Endothelial cell of umbilical vein (primary cell): ENCODE measurements around the gene ARHGAP31. TPM values are rescaled to one million over a fixed set of nuclear protein-coding genes. Genes with fewer than 3 reads are reported as not detected.

Experiments used
- BruUV-seq: library from RNA; stranded (reverse); fragments of 400-500 nt; replicated peaks from 2 replicates; lab custom pipeline; 2021; lab: Mats Ljungman, UMichigan
- CTCF ChIA-PET: fragments of 300-600, 350-600 bp; sonication (Branson Sonifier 250); formaldehyde crosslinking; loops from one replicate; lab custom pipeline; 2021; ENCODE audit warnings: antibody characterized with exemption, inconsistent platforms; lab: Charles Lee
- POLR2A ChIA-PET: fragments of 300-600, 350-600 bp; sonication (Branson Sonifier 250); formaldehyde crosslinking; loops from one replicate; lab custom pipeline; 2021; ENCODE audit warnings: antibody characterized with exemption, inconsistent platforms; lab: Charles Lee
- DNase-seq: peaks from one replicate; pipeline ENCODE4 v3.0.0-alpha.2; 2011; ENCODE audit warnings: low read depth, low spot score
- FAIRE-seq: peaks from 2 replicates; lab custom pipeline; 2011; peaks lifted over from hg19 to GRCh38; lab: Jason Lieb, UNC
- H2AFZ ChIP-seq: 2 replicates; pipeline ENCODE4 v1.6.0; 2012; ENCODE audit warnings: low read depth, low read length, control low read depth, inconsistent platforms
- H3K27ac ChIP-seq: 2 replicates; pipeline ENCODE4 v1.5.1; 2011; ENCODE audit warnings: low read depth, mild to moderate bottlenecking, control low read depth, low read length, moderate library complexity; ENCODE audit not compliant: insufficient read depth
- H3K27me3 ChIP-seq, 2 experiments: 2 replicates each; pipeline versions ENCODE4 v1.6.0 to v1.6.1; 2011; ENCODE audit warnings: low read length in 2 of 2, mixed read lengths in 1 of 2; ENCODE audit not compliant: control insufficient read depth in 2 of 2, insufficient read depth in 2 of 2
- H3K36me3 ChIP-seq, 2 experiments: 2 replicates in 1 of 2; 3 replicates in 1 of 2; pipeline ENCODE4 v1.5.1; 2011; ENCODE audit warnings: low read length in 2 of 2, mild to moderate bottlenecking in 1 of 2, moderate library complexity in 1 of 2; ENCODE audit not compliant: control insufficient read depth in 2 of 2, insufficient read depth in 2 of 2; ENCODE audit errors: extremely low read depth in 1 of 2
- H3K4me1 ChIP-seq: 3 replicates; pipeline ENCODE4 v1.5.1; 2011; ENCODE audit warnings: mild to moderate bottlenecking, low read length; ENCODE audit not compliant: control insufficient read depth, insufficient read depth; ENCODE audit errors: extremely low read depth
- H3K4me2 ChIP-seq: 2 replicates; pipeline ENCODE4 v1.6.1; 2011; ENCODE audit warnings: low read length, control low read depth, mixed read lengths; ENCODE audit not compliant: insufficient read depth
- H3K4me3 ChIP-seq, 3 experiments: fragments of 200-600 bp in 1 of 3; sonication (generic), shearing (Covaris generic) in 1 of 3; replicated peaks in 1 of 3; 2 replicates each; pipeline ENCODE4 v1.5.1; 2011 to 2016; ENCODE audit warnings: control low read depth in 3 of 3, low read length in 3 of 3, mild to moderate bottlenecking in 2 of 3, inconsistent platforms in 1 of 3, low read depth in 1 of 3, moderate library complexity in 1 of 3; ENCODE audit not compliant: insufficient read depth in 1 of 3
- H3K79me2 ChIP-seq: 2 replicates; pipeline ENCODE4 v1.6.0; 2012; ENCODE audit warnings: low read length, inconsistent platforms; ENCODE audit not compliant: control insufficient read depth, insufficient read depth
- H3K9ac ChIP-seq: replicated peaks from 2 replicates; pipeline ENCODE3; 2011; ENCODE audit warnings: low read length, control low read depth; ENCODE audit not compliant: insufficient read depth; ENCODE audit errors: extremely low read depth
- H3K9me1 ChIP-seq: replicated peaks from 3 replicates; pipeline ENCODE4 v1.6.0; 2011; ENCODE audit warnings: mild to moderate bottlenecking, low read length; ENCODE audit not compliant: control insufficient read depth, insufficient read depth; ENCODE audit errors: extremely low read depth
- H3K9me3 ChIP-seq: replicated peaks from 2 replicates; pipeline ENCODE4 v1.5.1; 2012; ENCODE audit warnings: low read length, inconsistent platforms; ENCODE audit not compliant: control insufficient read depth, insufficient read depth
- H4K20me1 ChIP-seq: replicated peaks from 2 replicates; pipeline ENCODE3; 2011; ENCODE audit warnings: mild to moderate bottlenecking, low read length; ENCODE audit not compliant: control insufficient read depth, insufficient read depth; ENCODE audit errors: extremely low read depth
- CTCF ChIP-seq, 2 donors: IDR thresholded peaks; 1 replicate in 1 of 2; 2 replicates in 1 of 2; pipeline ENCODE4 v1.5.1; 2011; ENCODE audit warnings: low read length in 2 of 2, mild to moderate bottlenecking in 2 of 2, moderate library complexity in 2 of 2, control low read depth in 1 of 2, inconsistent platforms in 1 of 2, low read depth in 1 of 2; ENCODE audit not compliant: insufficient read depth in 1 of 2; ENCODE audit errors: extremely low read depth in 1 of 2
- EZH2 ChIP-seq: IDR thresholded peaks from 2 replicates; pipeline ENCODE4 v1.6.1; 2012; ENCODE audit warnings: borderline replicate concordance, low read depth, mild to moderate bottlenecking, moderate library complexity, low read length, inconsistent platforms; ENCODE audit not compliant: severe bottlenecking
- FOS ChIP-seq: IDR thresholded peaks from 2 replicates; pipeline ENCODE4 v1.6.1; 2011; ENCODE audit warnings: mild to moderate bottlenecking, low read length, moderate library complexity, borderline replicate concordance; ENCODE audit not compliant: insufficient read depth
- GATA2 ChIP-seq: IDR thresholded peaks from 2 replicates; pipeline ENCODE4 v1.7.0; 2011; ENCODE audit warnings: low read depth, mild to moderate bottlenecking, moderate library complexity, mixed read lengths, low read length; ENCODE audit not compliant: insufficient read length, insufficient read depth
- JUN ChIP-seq: IDR thresholded peaks from 2 replicates; pipeline ENCODE4 v1.6.1; 2011; ENCODE audit warnings: borderline replicate concordance, low read depth; ENCODE audit not compliant: insufficient read length, insufficient read depth
- MAX ChIP-seq: IDR thresholded peaks from 2 replicates; pipeline ENCODE4 v1.6.1; 2011; ENCODE audit not compliant: insufficient read depth, insufficient read length
- MYC ChIP-seq: IDR thresholded peaks from one replicate; pipeline ENCODE4 v1.6.1; 2011; ENCODE audit warnings: mild to moderate bottlenecking, low read depth, low read length
- POLR2A ChIP-seq: IDR thresholded peaks from 2 replicates; pipeline ENCODE4 v1.6.1; 2012; ENCODE audit warnings: low read depth, mild to moderate bottlenecking, control low read depth, low read length
- POLR2AphosphoS5 ChIP-seq: IDR thresholded peaks from 2 replicates; pipeline ENCODE4 v1.6.1; 2012; ENCODE audit warnings: low read depth, mild to moderate bottlenecking, control low read depth, low read length, moderate library complexity; ENCODE audit not compliant: insufficient read depth
- dilution Hi-C: fragments of 300-500 bp; cut with MboI; formaldehyde crosslinking; loops from one replicate; pipeline ENCODE4 v1.15.0; 2019; ENCODE audit warnings: low sequenced_read_pairs; ENCODE audit not compliant: extremely low pct_ligation_motif_present
- intact Hi-C: fragments of 100-400 bp; cut with micrococcal nuclease; formaldehyde crosslinking; loops from one replicate; pipeline ENCODE4 v1.10.0; 2022
- polyA plus RNA-seq, 4 experiments: library from polyadenylated mRNA; depleted of rRNA in 3 of 4; stranded (reverse) in 3 of 4; unstranded in 1 of 4; fragments of >200 nt; gene quantifications; 2 replicates each; pipeline versions ENCODE4 v1.2.1 to v1.2.3, GENCODE V29; 2011 to 2012; ENCODE audit warnings: missing spikeins in 1 of 4
- total RNA-seq: library from RNA; stranded (reverse); gene quantifications from 2 replicates; pipeline ENCODE4 v1.2.3, GENCODE V29; 2021

ARHGAP31 gene
- total and polyA plus RNA-seq, 2 donors (not counting 3 experiments of a cell fraction or from before 2014, with no cell fraction given): 25.5 to 65.8 TPM

- TF ChIP-seq CTCF (IDR thresholded peaks at IDR 0.05; ENCODE audit: extremely low read depth in 1 of 2, insufficient read depth in 1 of 2, low read depth in 1 of 2, low read length in 2 of 2): no peak
- no peak for TF ChIP-seq POLR2AphosphoS5
- no peak for TF ChIP-seq POLR2A
- TF ChIP-seq GATA2: no peak
- no peak for TF ChIP-seq MYC
- TF ChIP-seq JUN: no peak
- TF ChIP-seq EZH2: no peak
- no peak for TF ChIP-seq FOS
- TF ChIP-seq MAX: no peak
- FAIRE-seq (no peak), DNase-seq (no peak)
- H3K9me1 ChIP-seq: no peaks in the 10 kb centered on the region
- BruUV-seq: no TSS peak
- no peak overlapping the region for H3K9ac ChIP-seq
- no peaks in the 10 kb centered on the region for H3K9me3 ChIP-seq
- no peak overlapping the region for H3K4me3 ChIP-seq
- no peaks in the 10 kb centered on the region for H3K27me3 ChIP-seq
- H4K20me1 ChIP-seq: no peaks in the 10 kb centered on the region
- intact Hi-C loops: no loop called here
- dilution Hi-C loops: no loop called here
- H3K79me2 ChIP-seq: peaks cover 12% of the 10 kb centered on the region
- peaks cover 16 to 35% of the 10 kb centered on the region in 2 experiments for H3K36me3 ChIP-seq
- POLR2A ChIA-PET: no interaction called here
- H3K4me2 ChIP-seq: no peak overlapping the region
- no peaks in the 10 kb centered on the region for H3K4me1 ChIP-seq
- CTCF ChIA-PET: no interaction called here
- H2AFZ ChIP-seq: no peak overlapping the region
- H3K27ac ChIP-seq: no peak overlapping the region
These were observed 159.6 kb downstream of the ARHGAP31 start for GRCh38 chr3:119453822-119454221.
